ENCODE results near the gene SOS1. TPM values are rescaled to one million over a fixed set of nuclear protein-coding genes. Genes with fewer than 3 reads are reported as not detected.
"Not testable (repeated sequence)": the region's sequence is repeated elsewhere in the genome, so short reads cannot be mapped to it uniquely, and the experiment has no call there.

SOS1 gene
- 10 to 100 TPM; 21.0 to 31.5 (median 24.7) TPM for total RNA-seq

- Mint-ChIP-seq H3K4me1 (ENCODE audit: low read depth) (peaks cover 65% of the 10 kb centered on the region), H3K27me3 (ENCODE audit: low read depth) (no peaks in the 10 kb centered on the region), H3K9me3 (no peaks in the 10 kb centered on the region), H3K4me3 (peak within 1 kb of the TSS; percentile 92), H3K36me3 (ENCODE audit: insufficient read depth) (peaks cover 11% of the 10 kb centered on the region)
- DNase-seq (peak; percentile 91), ATAC-seq (peak; percentile 58 to 62)
Measured at GRCh38 chr2:39120771-39121522, at the start of gene SOS1. Gene SOS1 (minus strand): TSS chr2:39121051. CDS start chr2:39120422, 629 bp downstream.

DNA sequence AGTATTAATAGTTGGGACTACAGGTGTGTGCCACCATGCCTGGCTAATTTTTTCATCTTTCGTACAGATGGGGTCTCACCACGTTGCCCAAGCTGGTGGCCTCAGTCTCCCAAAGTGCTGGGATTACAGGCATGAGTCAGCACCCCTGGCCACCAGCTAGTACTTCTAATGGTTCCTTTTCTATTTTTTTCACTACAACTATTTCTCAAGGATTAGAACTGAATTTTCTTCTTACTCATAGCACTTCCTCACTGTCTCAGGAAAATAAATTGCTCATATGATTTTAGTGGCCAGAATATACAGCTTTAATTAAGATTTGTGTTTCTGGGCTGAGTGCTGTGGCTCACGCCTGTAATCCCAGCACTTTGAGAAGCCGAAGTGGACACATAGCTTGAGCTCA lies 43.2 kb upstream of the SOS1 start:
- ATAC-seq (no peak), DNase-seq (no peak)
- H3K9me3 Mint-ChIP-seq, result no peaks in the 10 kb centered on the region
- no peaks in the 10 kb centered on the region for H3K36me3 Mint-ChIP-seq (ENCODE audit: insufficient read depth)
- H3K4me1 Mint-ChIP-seq (ENCODE audit: low read depth), result peaks cover 2% of the 10 kb centered on the region
- no peaks in the 10 kb centered on the region for H3K27me3 Mint-ChIP-seq (ENCODE audit: low read depth)
- H3K4me3 Mint-ChIP-seq, result no peak overlapping the region

GRCh38 chr2:39160982-39161381 lies 40.1 kb upstream of the SOS1 start:
- no peaks in the 10 kb centered on the region for H3K27me3 Mint-ChIP-seq (ENCODE audit: low read depth)
- DNase-seq (no peak), ATAC-seq (no peak)

GRCh38 chr2:39159283-39159682 lies 38.4 kb upstream of the SOS1 start:
- Mint-ChIP-seq H3K4me1 (ENCODE audit: low read depth) (no peaks in the 10 kb centered on the region), H3K27me3 (ENCODE audit: low read depth) (no peaks in the 10 kb centered on the region), H3K9me3 (no peaks in the 10 kb centered on the region), H3K4me3 (no peak overlapping the region), H3K36me3 (ENCODE audit: insufficient read depth) (no peaks in the 10 kb centered on the region)
- DNase-seq, result no peak
- no peak for ATAC-seq

More at GRCh38 chr2:39160982-39161381, 40.1 kb upstream of the SOS1 start:
- Mint-ChIP-seq H3K9me3 (no peaks in the 10 kb centered on the region), H3K36me3 (ENCODE audit: insufficient read depth) (no peaks in the 10 kb centered on the region), H3K4me3 (no peak overlapping the region), H3K4me1 (ENCODE audit: low read depth) (no peaks in the 10 kb centered on the region)

- Mint-ChIP-seq H3K4me3 (no peak overlapping the region), H3K27me3 (ENCODE audit: low read depth) (no peaks in the 10 kb centered on the region), H3K4me1 (ENCODE audit: low read depth) (no peaks in the 10 kb centered on the region), H3K9me3 (no peaks in the 10 kb centered on the region), H3K36me3 (ENCODE audit: insufficient read depth) (no peaks in the 10 kb centered on the region)
- no peak for DNase-seq
- no peak for ATAC-seq
Measured at GRCh38 chr2:39158351-39158750, 37.5 kb upstream of the SOS1 start.

GRCh38 chr2:39156846-39157245 lies 36.0 kb upstream of the SOS1 start:
- no peaks in the 10 kb centered on the region for H3K36me3 Mint-ChIP-seq (ENCODE audit: insufficient read depth)
- no peak overlapping the region for H3K4me3 Mint-ChIP-seq
- no peak for DNase-seq
- H3K27me3 Mint-ChIP-seq (ENCODE audit: low read depth), result no peaks in the 10 kb centered on the region
- ATAC-seq, result no peak
- no peaks in the 10 kb centered on the region for H3K9me3 Mint-ChIP-seq
- no peaks in the 10 kb centered on the region for H3K4me1 Mint-ChIP-seq (ENCODE audit: low read depth)

- H3K9me3 Mint-ChIP-seq, result no peaks in the 10 kb centered on the region
- no peak for ATAC-seq
- no peak for DNase-seq
- no peaks in the 10 kb centered on the region for H3K36me3 Mint-ChIP-seq (ENCODE audit: insufficient read depth)
- H3K4me3 Mint-ChIP-seq, result no peak overlapping the region
- no peaks in the 10 kb centered on the region for H3K27me3 Mint-ChIP-seq (ENCODE audit: low read depth)
- no peaks in the 10 kb centered on the region for H3K4me1 Mint-ChIP-seq (ENCODE audit: low read depth)
Measured at GRCh38 chr2:39156107-39156506, 35.3 kb upstream of the SOS1 start.

GRCh38 chr2:39155573-39155972 lies 34.7 kb upstream of the SOS1 start:
- not testable (repeated sequence) for H3K4me3 Mint-ChIP-seq; H3K4me1 Mint-ChIP-seq (ENCODE audit: low read depth); H3K9me3 Mint-ChIP-seq; ATAC-seq; H3K36me3 Mint-ChIP-seq (ENCODE audit: insufficient read depth); H3K27me3 Mint-ChIP-seq (ENCODE audit: low read depth); DNase-seq

- no peaks in the 10 kb centered on the region for H3K36me3 Mint-ChIP-seq (ENCODE audit: insufficient read depth)
- H3K4me1 Mint-ChIP-seq (ENCODE audit: low read depth), result no peaks in the 10 kb centered on the region
- no peaks in the 10 kb centered on the region for H3K27me3 Mint-ChIP-seq (ENCODE audit: low read depth)
- no peak for ATAC-seq
- H3K4me3 Mint-ChIP-seq, result no peak overlapping the region
- no peak for DNase-seq
- no peaks in the 10 kb centered on the region for H3K9me3 Mint-ChIP-seq
Measured at GRCh38 chr2:39154944-39155343, 34.1 kb upstream of the SOS1 start.

DNA sequence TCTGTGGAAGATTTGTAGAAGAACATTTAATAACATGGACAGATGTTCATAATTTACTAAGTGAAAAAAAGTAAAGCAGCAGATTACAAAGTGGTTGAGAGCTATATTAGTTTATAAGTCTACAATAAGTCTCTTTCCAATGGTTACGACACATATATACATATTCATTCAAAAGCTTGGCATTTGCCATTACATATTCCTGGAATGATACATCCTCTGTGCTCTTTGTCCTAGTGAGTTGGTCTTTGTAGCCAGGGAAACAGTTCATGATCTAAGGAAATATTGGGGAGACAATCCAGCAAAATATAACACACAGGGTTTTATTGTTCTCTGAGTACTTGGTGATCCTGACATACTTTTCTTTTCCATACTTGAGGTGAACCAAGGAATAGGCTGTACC lies 32.5 kb upstream of the SOS1 start:
- Mint-ChIP-seq H3K36me3 (ENCODE audit: insufficient read depth) (no peaks in the 10 kb centered on the region), H3K27me3 (ENCODE audit: low read depth) (no peaks in the 10 kb centered on the region), H3K4me1 (ENCODE audit: low read depth) (no peaks in the 10 kb centered on the region), H3K4me3 (no peak overlapping the region), H3K9me3 (no peaks in the 10 kb centered on the region)
- ATAC-seq, result no peak
- DNase-seq, result no peak

- no peak for ATAC-seq
- no peaks in the 10 kb centered on the region for H3K27me3 Mint-ChIP-seq (ENCODE audit: low read depth)
Measured at GRCh38 chr2:39152504-39152903, 31.7 kb upstream of the SOS1 start.

GRCh38 chr2:39150890-39151497 lies 30.1 kb upstream of the SOS1 start:
- Mint-ChIP-seq H3K4me3 (no peak overlapping the region), H3K9me3 (no peaks in the 10 kb centered on the region), H3K36me3 (ENCODE audit: insufficient read depth) (no peaks in the 10 kb centered on the region), H3K4me1 (ENCODE audit: low read depth) (no peaks in the 10 kb centered on the region), H3K27me3 (ENCODE audit: low read depth) (no peaks in the 10 kb centered on the region)
- DNase-seq (no peak), ATAC-seq (no peak)

More at GRCh38 chr2:39152504-39152903, 31.7 kb upstream of the SOS1 start:
- no peak for DNase-seq
- no peak overlapping the region for H3K4me3 Mint-ChIP-seq
- H3K9me3 Mint-ChIP-seq, result no peaks in the 10 kb centered on the region
- no peaks in the 10 kb centered on the region for H3K36me3 Mint-ChIP-seq (ENCODE audit: insufficient read depth)
- no peaks in the 10 kb centered on the region for H3K4me1 Mint-ChIP-seq (ENCODE audit: low read depth)

DNA sequence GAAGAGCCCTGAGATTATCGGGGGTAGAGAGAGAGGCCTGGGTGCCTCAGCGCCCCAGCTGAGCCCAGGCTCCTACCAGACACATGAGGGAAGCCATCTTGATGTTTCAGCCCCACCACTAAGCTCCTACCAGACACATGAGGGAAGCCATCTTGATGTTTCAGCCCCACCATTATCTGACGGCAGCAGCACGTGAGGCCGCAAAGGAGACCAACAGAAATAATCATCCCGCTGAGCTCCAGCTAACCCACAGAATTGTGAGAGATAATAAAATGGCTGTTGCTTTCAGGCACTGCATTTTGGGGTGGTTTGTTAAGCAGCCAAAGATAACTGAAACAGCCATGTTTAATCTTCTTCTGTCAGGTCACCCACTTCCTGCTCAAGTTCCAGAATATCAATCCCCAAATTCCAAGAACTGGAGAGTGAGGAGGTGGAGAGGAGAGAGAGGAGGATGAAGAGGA lies 29.3 kb upstream of the SOS1 start:
- no peak for DNase-seq
- no peaks in the 10 kb centered on the region for H3K9me3 Mint-ChIP-seq
- H3K4me1 Mint-ChIP-seq (ENCODE audit: low read depth), result no peaks in the 10 kb centered on the region
- no peaks in the 10 kb centered on the region for H3K36me3 Mint-ChIP-seq (ENCODE audit: insufficient read depth)
- no peaks in the 10 kb centered on the region for H3K27me3 Mint-ChIP-seq (ENCODE audit: low read depth)
- ATAC-seq, result no peak
- H3K4me3 Mint-ChIP-seq, result no peak overlapping the region

DNA sequence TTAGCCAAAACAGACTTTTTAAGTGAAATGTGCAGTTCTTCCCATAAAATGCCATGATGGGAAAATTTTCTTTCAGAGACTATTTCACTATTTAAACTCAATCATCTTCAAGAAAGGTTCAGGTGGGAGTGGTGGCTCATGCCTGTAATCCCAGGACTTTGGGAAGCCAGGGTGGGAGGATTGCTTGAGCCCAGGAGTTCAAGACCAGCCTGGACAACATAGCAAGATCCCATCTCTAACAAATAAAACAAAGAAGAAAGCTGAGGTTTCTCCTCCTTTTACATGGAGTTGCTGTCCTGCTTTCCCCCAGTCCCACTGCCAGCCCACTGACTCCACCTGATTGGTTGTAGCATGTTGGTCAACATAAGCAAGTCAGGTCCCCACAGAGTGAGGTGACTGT lies 25.8 kb upstream of the SOS1 start:
- DNase-seq (no peak), ATAC-seq (no peak)
- Mint-ChIP-seq H3K27me3 (ENCODE audit: low read depth) (no peaks in the 10 kb centered on the region), H3K9me3 (no peaks in the 10 kb centered on the region), H3K4me1 (ENCODE audit: low read depth) (peaks cover 17% of the 10 kb centered on the region), H3K4me3 (no peak overlapping the region), H3K36me3 (ENCODE audit: insufficient read depth) (no peaks in the 10 kb centered on the region)

DNA sequence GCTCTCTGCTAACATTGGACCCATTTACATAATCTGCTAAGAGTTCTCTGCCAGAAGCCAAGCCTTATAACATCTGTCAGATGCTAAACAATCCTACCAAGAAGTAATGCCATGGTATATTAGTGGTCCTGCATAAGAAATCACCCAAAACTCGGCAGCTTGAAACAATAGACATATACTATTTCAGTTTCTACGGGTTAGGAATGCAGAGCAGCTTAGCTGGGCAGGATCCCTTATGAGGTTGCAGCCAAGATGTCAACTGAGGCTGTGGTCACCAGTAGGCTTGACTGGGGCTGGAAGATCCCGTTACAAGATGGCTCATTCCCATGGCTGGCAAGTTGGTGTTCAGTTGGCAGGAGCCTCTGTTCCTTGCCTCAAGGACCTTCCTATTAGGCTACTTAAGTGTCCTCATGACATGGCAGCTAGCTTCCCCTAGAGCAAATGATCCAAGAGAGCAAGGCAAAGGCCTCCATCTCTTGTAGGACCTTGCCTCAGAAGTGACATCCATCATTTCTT lies 25.1 kb upstream of the SOS1 start:
- no peak overlapping the region for H3K4me3 Mint-ChIP-seq
- H3K4me1 Mint-ChIP-seq (ENCODE audit: low read depth), result peaks cover 23% of the 10 kb centered on the region
- no peaks in the 10 kb centered on the region for H3K27me3 Mint-ChIP-seq (ENCODE audit: low read depth)
- DNase-seq (no peak), ATAC-seq (no peak)
- no peaks in the 10 kb centered on the region for H3K9me3 Mint-ChIP-seq
- H3K36me3 Mint-ChIP-seq (ENCODE audit: insufficient read depth), result no peaks in the 10 kb centered on the region

All from activated T-cell treated with anti-CD3 and anti-CD28 coated beads, Interleukin-2, amount 50 U/mL, for 4 hours (primary cell).